ENCODE results near the gene DIDO1. TPM values are rescaled to one million over a fixed set of nuclear protein-coding genes. Genes with fewer than 3 reads are reported as not detected.

The DIDO1 gene
- total and polyA plus RNA-seq, 2 donors (not counting 1 experiment from before 2014, with no cell fraction given): 25.9 to 33.2 TPM

DNA sequence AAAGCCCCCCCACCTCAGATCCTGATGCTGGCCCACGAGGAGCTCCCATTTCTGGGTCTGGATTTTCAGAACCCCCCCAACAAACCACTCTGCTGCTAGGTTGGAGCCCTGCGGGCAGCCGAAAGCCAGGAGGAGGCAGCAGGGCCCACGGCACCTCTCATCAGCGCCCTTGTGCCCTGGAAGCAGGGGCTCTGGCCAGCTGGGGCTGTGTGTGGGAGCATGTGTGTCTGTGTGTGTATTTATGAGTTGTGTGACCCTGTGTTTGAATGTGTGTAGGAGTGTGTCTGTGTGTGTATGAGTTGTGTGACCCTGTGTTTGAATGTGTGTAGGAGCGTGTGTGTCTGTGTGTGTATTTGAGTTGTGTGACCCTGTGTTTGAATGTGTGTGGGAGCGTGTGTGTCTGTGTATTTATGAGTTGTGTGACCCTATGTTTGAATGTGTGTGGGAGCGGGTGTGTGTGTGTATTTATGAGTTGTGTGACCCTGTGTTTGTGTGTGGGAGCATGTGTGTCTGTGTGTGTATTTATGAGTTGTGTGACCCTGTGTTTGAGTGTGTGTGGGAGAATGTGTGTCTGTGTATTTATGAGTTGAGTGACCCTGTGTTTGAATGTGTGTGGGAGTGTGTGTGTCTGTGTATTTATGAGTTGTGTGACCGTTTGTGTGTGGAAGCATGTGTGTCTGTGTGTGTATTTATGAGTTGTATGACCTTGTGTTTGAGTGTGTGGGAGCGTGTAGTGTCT lies 45.1 kb upstream of the DIDO1 start:
- no peak for TF ChIP-seq EZH2 (IDR thresholded peaks at IDR 0.05; ENCODE audit: low read length, missing control alignments)
- TF ChIP-seq, protein P1, sequence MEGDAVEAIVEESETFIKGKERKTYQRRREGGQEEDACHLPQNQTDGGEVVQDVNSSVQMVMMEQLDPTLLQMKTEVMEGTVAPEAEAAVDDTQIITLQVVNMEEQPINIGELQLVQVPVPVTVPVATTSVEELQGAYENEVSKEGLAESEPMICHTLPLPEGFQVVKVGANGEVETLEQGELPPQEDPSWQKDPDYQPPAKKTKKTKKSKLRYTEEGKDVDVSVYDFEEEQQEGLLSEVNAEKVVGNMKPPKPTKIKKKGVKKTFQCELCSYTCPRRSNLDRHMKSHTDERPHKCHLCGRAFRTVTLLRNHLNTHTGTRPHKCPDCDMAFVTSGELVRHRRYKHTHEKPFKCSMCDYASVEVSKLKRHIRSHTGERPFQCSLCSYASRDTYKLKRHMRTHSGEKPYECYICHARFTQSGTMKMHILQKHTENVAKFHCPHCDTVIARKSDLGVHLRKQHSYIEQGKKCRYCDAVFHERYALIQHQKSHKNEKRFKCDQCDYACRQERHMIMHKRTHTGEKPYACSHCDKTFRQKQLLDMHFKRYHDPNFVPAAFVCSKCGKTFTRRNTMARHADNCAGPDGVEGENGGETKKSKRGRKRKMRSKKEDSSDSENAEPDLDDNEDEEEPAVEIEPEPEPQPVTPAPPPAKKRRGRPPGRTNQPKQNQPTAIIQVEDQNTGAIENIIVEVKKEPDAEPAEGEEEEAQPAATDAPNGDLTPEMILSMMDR (conservative IDR thresholded peaks at IDR 0.05 in 1 of 2, IDR thresholded peaks at IDR 0.05 in 1 of 2; ENCODE audit: low read depth in 1 of 2, low read length in 2 of 2): no peak
- H3K36me3 ChIP-seq (ENCODE audit: control insufficient read depth, insufficient read depth, low read length): no peaks in the 10 kb centered on the region
- H2AFZ ChIP-seq (ENCODE audit: low read length): no peak overlapping the region
- H3K27ac ChIP-seq (ENCODE audit: insufficient read depth, low read length): no peak overlapping the region
- H3K4me1 ChIP-seq (ENCODE audit: control insufficient read depth, extremely low read depth, insufficient read depth, low read length): no peaks in the 10 kb centered on the region
- H3K9me3 ChIP-seq (ENCODE audit: control insufficient read depth, insufficient read depth, low read depth, low read length): no peaks in the 10 kb centered on the region
- no peaks in the 10 kb centered on the region for H4K20me1 ChIP-seq (ENCODE audit: control insufficient read depth, extremely low read depth, insufficient read depth, low read length)
- no peaks in the 10 kb centered on the region for H3K79me2 ChIP-seq (ENCODE audit: control insufficient read depth, insufficient read depth, low read length)
- H3K27me3 ChIP-seq (ENCODE audit: control insufficient read depth, insufficient read depth, low read length): peaks cover 14% of the 10 kb centered on the region
- no peak overlapping the region for H3K4me2 ChIP-seq (ENCODE audit: extremely low read depth, insufficient read depth, low read length)
- H3K4me3 ChIP-seq (replicated peaks in 1 of 4; ENCODE audit: control extremely low read depth in 1 of 4, insufficient read depth in 1 of 4, low read depth in 3 of 4, low read length in 4 of 4): no peak overlapping the region
- DNase-seq (ENCODE audit: low read depth in 2 of 2): no peak
- no peak overlapping the region for H3K9ac ChIP-seq (ENCODE audit: insufficient read depth, low read length)

DNA sequence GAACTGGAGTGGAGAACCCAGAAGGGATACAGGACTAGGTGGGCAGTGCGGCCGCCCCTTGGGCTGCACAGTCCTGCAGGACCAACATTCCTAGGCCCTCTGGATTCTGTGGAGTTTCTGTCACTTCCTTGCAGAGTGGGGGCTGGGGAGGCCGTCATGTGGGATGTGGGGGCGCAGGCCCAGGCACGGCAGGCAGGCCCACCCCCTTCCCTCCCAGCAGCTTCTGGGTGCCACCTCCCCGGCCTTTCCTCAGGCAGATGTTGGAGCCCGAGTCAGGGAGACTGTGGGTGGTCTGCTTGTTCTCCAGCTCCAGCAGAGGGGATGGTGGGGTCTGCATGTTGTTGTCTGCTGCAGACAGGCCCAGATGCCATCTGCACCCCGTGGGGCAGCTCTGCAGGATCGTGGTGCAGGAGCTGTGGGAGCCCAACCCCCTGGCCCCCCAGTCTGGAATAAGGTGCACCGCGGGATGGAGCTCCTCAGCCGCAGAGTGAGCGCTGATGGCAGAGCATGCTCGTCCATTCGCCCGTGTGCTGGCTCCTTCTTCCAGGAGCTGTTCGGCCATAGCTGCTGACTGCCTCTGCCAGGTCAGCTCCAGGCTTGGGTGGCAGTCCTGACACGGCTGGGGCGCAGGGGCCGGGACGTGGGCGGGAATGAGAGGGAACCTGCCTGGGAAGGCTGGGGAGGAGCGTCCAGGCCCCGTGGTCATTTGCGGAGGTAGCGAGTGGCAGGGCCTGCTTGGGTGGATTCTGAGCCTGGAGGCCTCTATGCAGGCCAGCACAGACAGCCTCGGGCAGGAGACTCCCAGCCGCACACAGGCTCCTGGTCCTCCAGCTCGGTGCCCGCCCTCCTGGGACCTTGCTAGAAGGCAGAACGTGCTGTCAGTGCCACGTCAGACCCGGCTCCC lies 44.3 kb upstream of the DIDO1 start:
- no peak overlapping the region for H3K4me3 ChIP-seq (replicated peaks in 1 of 4; ENCODE audit: control extremely low read depth in 1 of 4, insufficient read depth in 1 of 4, low read depth in 3 of 4, low read length in 4 of 4)
- no peaks in the 10 kb centered on the region for H3K4me1 ChIP-seq (ENCODE audit: control insufficient read depth, extremely low read depth, insufficient read depth, low read length)
- no peak overlapping the region for H3K4me2 ChIP-seq (ENCODE audit: extremely low read depth, insufficient read depth, low read length)
- no peaks in the 10 kb centered on the region for H3K9me3 ChIP-seq (ENCODE audit: control insufficient read depth, insufficient read depth, low read depth, low read length)
- H3K27ac ChIP-seq (ENCODE audit: insufficient read depth, low read length): no peak overlapping the region
- no peak overlapping the region for H2AFZ ChIP-seq (ENCODE audit: low read length)
- no peak for DNase-seq (ENCODE audit: low read depth in 2 of 2)
- no peaks in the 10 kb centered on the region for H3K79me2 ChIP-seq (ENCODE audit: control insufficient read depth, insufficient read depth, low read length)
- TF ChIP-seq, protein P1 (conservative IDR thresholded peaks at IDR 0.05 in 1 of 2, IDR thresholded peaks at IDR 0.05 in 1 of 2; ENCODE audit: low read depth in 1 of 2, low read length in 2 of 2): no peak
- TF ChIP-seq EZH2 (IDR thresholded peaks at IDR 0.05; ENCODE audit: low read length, missing control alignments): no peak
- no peaks in the 10 kb centered on the region for H4K20me1 ChIP-seq (ENCODE audit: control insufficient read depth, extremely low read depth, insufficient read depth, low read length)
- peaks cover 14% of the 10 kb centered on the region for H3K27me3 ChIP-seq (ENCODE audit: control insufficient read depth, insufficient read depth, low read length)
- H3K9ac ChIP-seq (ENCODE audit: insufficient read depth, low read length): no peak overlapping the region
- no peaks in the 10 kb centered on the region for H3K36me3 ChIP-seq (ENCODE audit: control insufficient read depth, insufficient read depth, low read length)

DNA sequence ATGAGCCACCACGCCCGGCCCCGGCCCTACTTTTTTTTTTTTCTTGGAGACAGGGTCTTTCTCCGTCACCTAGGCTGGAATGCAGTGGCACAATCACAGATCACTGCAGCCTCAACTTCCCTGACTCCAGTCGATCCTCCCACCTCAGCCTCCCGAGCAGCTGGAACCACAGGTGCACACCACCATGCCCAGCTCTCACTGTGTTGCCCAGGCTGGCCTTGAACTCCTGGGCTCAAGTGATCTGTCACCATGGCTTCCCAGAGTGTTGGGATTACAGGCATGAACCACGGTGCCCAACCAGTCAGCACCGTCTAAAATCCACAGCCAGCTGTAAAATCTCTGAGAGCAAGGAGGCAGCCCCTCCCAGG lies 43.6 kb upstream of the DIDO1 start:
- TF ChIP-seq, protein P1 (conservative IDR thresholded peaks at IDR 0.05 in 1 of 2, IDR thresholded peaks at IDR 0.05 in 1 of 2; ENCODE audit: low read depth in 1 of 2, low read length in 2 of 2): no peak
- no peak for TF ChIP-seq EZH2 (IDR thresholded peaks at IDR 0.05; ENCODE audit: low read length, missing control alignments)
- peaks cover 12% of the 10 kb centered on the region for H3K27me3 ChIP-seq (ENCODE audit: control insufficient read depth, insufficient read depth, low read length)

More for the DNA sequence above, 43.6 kb upstream of the DIDO1 start:
- Histone ChIP-seq H3K4me2 (ENCODE audit: extremely low read depth, insufficient read depth, low read length) (no peak overlapping the region), H3K79me2 (ENCODE audit: control insufficient read depth, insufficient read depth, low read length) (no peaks in the 10 kb centered on the region), H3K4me1 (ENCODE audit: control insufficient read depth, extremely low read depth, insufficient read depth, low read length) (no peaks in the 10 kb centered on the region), H3K4me3 (replicated peaks in 1 of 4; ENCODE audit: control extremely low read depth in 1 of 4, insufficient read depth in 1 of 4, low read depth in 3 of 4, low read length in 4 of 4) (no peak overlapping the region), H3K36me3 (ENCODE audit: control insufficient read depth, insufficient read depth, low read length) (no peaks in the 10 kb centered on the region), H4K20me1 (ENCODE audit: control insufficient read depth, extremely low read depth, insufficient read depth, low read length) (no peaks in the 10 kb centered on the region), H3K27ac (ENCODE audit: insufficient read depth, low read length) (no peak overlapping the region), H3K9me3 (ENCODE audit: control insufficient read depth, insufficient read depth, low read depth, low read length) (no peaks in the 10 kb centered on the region), H2AFZ (ENCODE audit: low read length) (no peak overlapping the region), H3K9ac (ENCODE audit: insufficient read depth, low read length) (no peak overlapping the region)
- no peak for DNase-seq (ENCODE audit: low read depth in 2 of 2)
